Endothelial cell (in vitro differentiated cells): Measurements from ENCODE around the gene ZNF605. TPM values are rescaled to one million over a fixed set of nuclear protein-coding genes. Genes with fewer than 3 reads are reported as not detected.

Experiments
- DNase-seq: peaks from one replicate; pipeline ENCODE4 v3.0.0; 2021; ENCODE audit warnings: low spot score
- H3K27ac Mint-ChIP-seq: one replicate; pipeline ENCODE4 v1.8.0; 2021; ENCODE audit warnings: mixed read lengths, inconsistent platforms; ENCODE audit not compliant: unreplicated experiment
- H3K27me3 Mint-ChIP-seq: one replicate; pipeline ENCODE4 v1.8.0; 2021; ENCODE audit warnings: mild to moderate bottlenecking, moderate library complexity, mixed read lengths, inconsistent platforms; ENCODE audit not compliant: unreplicated experiment
- H3K36me3 Mint-ChIP-seq: one replicate; pipeline ENCODE4 v1.8.0; 2021; ENCODE audit warnings: mild to moderate bottlenecking, low read depth, mixed read lengths, inconsistent platforms; ENCODE audit not compliant: unreplicated experiment
- H3K4me1 Mint-ChIP-seq: one replicate; pipeline ENCODE4 v1.8.0; 2021; ENCODE audit warnings: mild to moderate bottlenecking, mixed read lengths, inconsistent platforms; ENCODE audit not compliant: unreplicated experiment
- H3K4me3 Mint-ChIP-seq: one replicate; pipeline ENCODE4 v1.8.0; 2021; ENCODE audit warnings: mild to moderate bottlenecking, mixed read lengths, inconsistent platforms; ENCODE audit not compliant: unreplicated experiment
- H3K9me3 Mint-ChIP-seq: one replicate; pipeline ENCODE4 v1.8.0; 2021; ENCODE audit warnings: mixed read lengths, inconsistent platforms; ENCODE audit not compliant: unreplicated experiment
- CTCF ChIP-seq: fragments of 200-600 bp; sonication (generic); IDR thresholded peaks from one replicate; pipeline ENCODE4 v1.5.0; 2021; ENCODE audit warnings: antibody characterized with exemption; ENCODE audit not compliant: unreplicated experiment
- total RNA-seq: library from RNA; stranded (reverse); fragmentation: NEBNext Ultra II Directional; extraction: Animal tissue kit (Norgen Biotek cat#: 25700); gene quantifications from one replicate; pipeline ENCODE4 v1.2.1, GENCODE V29; 2021; ENCODE audit not compliant: unreplicated experiment

Gene ZNF605
- total RNA-seq, 1 donor from 2014 or later = 8.3 TPM

- Mint-ChIP-seq H3K27ac (no peak overlapping the region), H3K4me3 (peak overlapping the region; percentile 49), H3K9me3 (peaks cover 30% of the 10 kb centered on the region), H3K4me1 (no peaks in the 10 kb centered on the region), H3K36me3 (peaks cover 59% of the 10 kb centered on the region), H3K27me3 (peaks cover 20% of the 10 kb centered on the region)
- no peak for DNase-seq
- TF ChIP-seq CTCF = no peak
These were observed 7.7 kb downstream of the ZNF605 start for GRCh38 chr12:132948146-132949066.

- peaks cover 19% of the 10 kb centered on the region for H3K27me3 Mint-ChIP-seq
- DNase-seq = no peak
- no peaks in the 10 kb centered on the region for H3K4me1 Mint-ChIP-seq
- no peak for TF ChIP-seq CTCF
- peak overlapping the region; percentile 83 for H3K4me3 Mint-ChIP-seq
- peaks cover 66% of the 10 kb centered on the region for H3K36me3 Mint-ChIP-seq
- H3K27ac Mint-ChIP-seq = no peak overlapping the region
- peaks cover 32% of the 10 kb centered on the region for H3K9me3 Mint-ChIP-seq
These were observed 9.8 kb downstream of the ZNF605 start for GRCh38 chr12:132946246-132946820.

GRCh38 chr12:132945806-132946205 is 10.3 kb downstream of the ZNF605 start:
- no peak for DNase-seq
- Mint-ChIP-seq H3K36me3 (peaks cover 71% of the 10 kb centered on the region), H3K4me1 (no peaks in the 10 kb centered on the region), H3K4me3 (peak overlapping the region; percentile 83), H3K27ac (no peak overlapping the region), H3K9me3 (peaks cover 37% of the 10 kb centered on the region), H3K27me3 (peaks cover 21% of the 10 kb centered on the region)
- TF ChIP-seq CTCF = no peak

- no peak for DNase-seq
- Mint-ChIP-seq H3K4me1 (no peaks in the 10 kb centered on the region), H3K27ac (no peak overlapping the region), H3K9me3 (peaks cover 33% of the 10 kb centered on the region), H3K36me3 (peaks cover 61% of the 10 kb centered on the region), H3K27me3 (peaks cover 17% of the 10 kb centered on the region), H3K4me3 (peak overlapping the region; percentile 31)
- TF ChIP-seq CTCF = no peak
These were observed 13.5 kb downstream of the ZNF605 start for GRCh38 chr12:132942611-132943010.
